HG03342 (cell line): ENCODE measurements around the gene ABHD8.

Experiments
- ATAC-seq: cut with Tn5 transposase; IDR thresholded peaks from one replicate; pipeline ENCODE4 v1.9.1; 2021; ENCODE audit warnings: mild to moderate bottlenecking, moderate library complexity; ENCODE audit not compliant: unreplicated experiment

Gene ABHD8

GRCh38 chr19:17323300-17323963 is 20.2 kb upstream of the ABHD8 start:
- no peak for ATAC-seq

- ATAC-seq: no peak
Observed at GRCh38 chr19:17322854-17323253, 19.6 kb upstream of the ABHD8 start.

GRCh38 chr19:17321655-17322489 is 18.6 kb upstream of the ABHD8 start:
- no peak for ATAC-seq

GRCh38 chr19:17320435-17320834 is 17.2 kb upstream of the ABHD8 start:
- no peak for ATAC-seq

- ATAC-seq: no peak
Observed at GRCh38 chr19:17319473-17320238, 16.4 kb upstream of the ABHD8 start.

- no peak for ATAC-seq
Observed at GRCh38 chr19:17318966-17319365, 15.7 kb upstream of the ABHD8 start.

GRCh38 chr19:17314007-17314593 is 10.9 kb upstream of the ABHD8 start:
- ATAC-seq: no peak

- no peak for ATAC-seq
Observed at GRCh38 chr19:17312189-17313113, 9.2 kb upstream of the ABHD8 start.

- ATAC-seq: no peak
Observed at GRCh38 chr19:17311455-17312188, 8.4 kb upstream of the ABHD8 start.

- ATAC-seq: no peak
Observed at GRCh38 chr19:17309965-17310461, 6.8 kb upstream of the ABHD8 start.

- peak; percentile 60 for ATAC-seq
Observed at GRCh38 chr19:17309198-17309964, 6.2 kb upstream of the ABHD8 start, which contains the start of gene DDA1. DDA1 (plus strand) TSS chr19:17309563; CDS start chr19:17309655, 92 bp downstream.

- ATAC-seq: no peak
Observed at GRCh38 chr19:17307876-17308377, 4.7 kb upstream of the ABHD8 start.

GRCh38 chr19:17306285-17306714 is 3.1 kb upstream of the ABHD8 start:
- ATAC-seq: no peak

GRCh38 chr19:17305517-17306284 is 2.5 kb upstream of the ABHD8 start, which contains the start of gene MRPL34:
MRPL34 (plus strand) TSS chr19:17305872; CDS start chr19:17305893, 21 bp downstream.
- ATAC-seq: peak; percentile 55

- no peak for ATAC-seq
Observed at GRCh38 chr19:17305216-17305516, 1.9 kb upstream of the ABHD8 start.

GRCh38 chr19:17304386-17305215 is 1.4 kb upstream of the ABHD8 start:
- no peak for ATAC-seq

GRCh38 chr19:17303940-17304267 is 679 bp upstream of the ABHD8 start:
- no peak for ATAC-seq
